OCI-LY3 (cell line): ENCODE measurements around the gene RPUSD4.

Experiments used
- CTCF ChIP-seq: fragments of 200-600, 300-600 bp; sonication (generic); IDR thresholded peaks from 2 replicates; pipeline ENCODE4 v1.5.1; 2014; ENCODE audit warnings: antibody characterized with exemption, low read length, low read depth
- EZH2phosphoT487 ChIP-seq: fragments of 200-600 bp; shearing (Covaris generic); IDR thresholded peaks from 2 replicates; pipeline ENCODE4 v1.6.1; 2018; ENCODE audit warnings: antibody characterized with exemption, mixed run types, low read depth

- TF ChIP-seq CTCF (no peak), EZH2phosphoT487 (no peak)
Measured at GRCh38 chr11:126153006-126153405, 58.4 kb downstream of the RPUSD4 start.
